IMR-90 (cell line): ENCODE measurements around the gene BAZ1A.

ENCODE experiments used
- CEBPB ChIP-seq: IDR thresholded peaks from 2 replicates; pipeline ENCODE4 v1.6.1; 2012; ENCODE audit warnings: low read depth, low read length, improper control_type of control experiment
- CTCF ChIP-seq: conservative IDR thresholded peaks from 2 replicates; pipeline ENCODE4 v1.5.1; 2012; ENCODE audit warnings: mild to moderate bottlenecking, low read depth, low read length, improper control_type of control experiment
- MAFK ChIP-seq: IDR thresholded peaks from 2 replicates; pipeline ENCODE4 v1.6.1; 2012; ENCODE audit warnings: low read depth, low read length, improper control_type of control experiment
- MXI1 ChIP-seq: IDR thresholded peaks from 2 replicates; pipeline ENCODE4 v1.6.1; 2012; ENCODE audit warnings: low read depth, mild to moderate bottlenecking, low read length, moderate library complexity, borderline replicate concordance
- POLR2A ChIP-seq: IDR thresholded peaks from 2 replicates; pipeline ENCODE4 v1.6.1; 2012; ENCODE audit warnings: mild to moderate bottlenecking, low read depth, low read length
- RAD21 ChIP-seq: IDR thresholded peaks from 2 replicates; pipeline ENCODE4 v1.6.1; 2012; ENCODE audit warnings: low read length, improper control_type of control experiment
- RFX5 ChIP-seq: IDR thresholded peaks from 2 replicates; pipeline ENCODE4 v1.8.0; 2012; ENCODE audit warnings: low read depth, mild to moderate bottlenecking, low read length, moderate library complexity
- SMC3 ChIP-seq: fragments of 150-350 bp; IDR thresholded peaks from 2 replicates; pipeline ENCODE4 v1.6.1; 2016; ENCODE audit warnings: low read depth, mild to moderate bottlenecking, antibody characterized with exemption, low read length, moderate library complexity

GRCh38 chr14:34853041-34853440 lies 22.1 kb downstream of the BAZ1A start:
- TF ChIP-seq CTCF (no peak), RFX5 (no peak), POLR2A (no peak), RAD21 (no peak), MAFK (no peak), MXI1 (no peak), SMC3 (no peak), CEBPB (no peak)
